Small intestine (tissue), 7 donors: ENCODE measurements around the gene NR6A1. TPM values are rescaled to one million over a fixed set of nuclear protein-coding genes. Genes with fewer than 3 reads are reported as not detected.

Source experiments
- DNase-seq, 2 donors: peaks; one replicate each; pipeline versions ENCODE4 v3.0.0 to v3.0.0-alpha.2; 2013
- FAIRE-seq: peaks from 2 replicates; lab custom pipeline; 2012; peaks lifted over from hg19 to GRCh38; lab: Jason Lieb, UNC
- H3K27ac ChIP-seq, 3 donors: one replicate each; pipeline ENCODE4 v1.5.1; 2013; ENCODE audit warnings: low read length in 2 of 3, mild to moderate bottlenecking in 2 of 3, control low read depth in 1 of 3, inconsistent platforms in 1 of 3, low read depth in 1 of 3, moderate library complexity in 1 of 3
- H3K27me3 ChIP-seq, 3 donors: one replicate each; pipeline ENCODE4 v1.6.1; 2013; ENCODE audit warnings: low read length in 3 of 3, inconsistent platforms in 1 of 3; ENCODE audit not compliant: control insufficient read depth in 3 of 3, insufficient read depth in 3 of 3
- H3K36me3 ChIP-seq, 3 donors: one replicate each; pipeline ENCODE4 v1.6.1; 2013; ENCODE audit warnings: low read length in 3 of 3, inconsistent platforms in 1 of 3, low read depth in 1 of 3, mild to moderate bottlenecking in 1 of 3, moderate library complexity in 1 of 3; ENCODE audit not compliant: control insufficient read depth in 3 of 3, insufficient read depth in 2 of 3
- H3K4me1 ChIP-seq, 3 donors: one replicate each; pipeline ENCODE4 v1.6.1; 2013; ENCODE audit warnings: low read length in 2 of 3, inconsistent platforms in 1 of 3, low read depth in 1 of 3, mild to moderate bottlenecking in 1 of 3, moderate library complexity in 1 of 3; ENCODE audit not compliant: control insufficient read depth in 3 of 3, insufficient read depth in 2 of 3
- H3K4me3 ChIP-seq, 3 donors: one replicate each; pipeline ENCODE4 v1.5.1; 2013; ENCODE audit warnings: low read length in 3 of 3, control low read depth in 1 of 3, inconsistent platforms in 1 of 3, low read depth in 1 of 3, mild to moderate bottlenecking in 1 of 3, moderate library complexity in 1 of 3
- H3K9me3 ChIP-seq, 2 donors: one replicate each; pipeline ENCODE4 v1.6.1; 2013; ENCODE audit warnings: low read depth in 1 of 2, low read length in 1 of 2; ENCODE audit not compliant: control insufficient read depth in 2 of 2, insufficient read depth in 1 of 2
- WGBS, 3 donors: extraction: QIAGEN DNeasy Blood & Tissue Kit; methylation state at CpG; one replicate each; pipeline ENCODE4 v1.1.7; 2013; 5-methylcytosine and 5-hydroxymethylcytosine counted together
- polyA plus RNA-seq, 4 donors: library from polyadenylated mRNA; stranded (reverse) in 3 of 4; unstranded in 1 of 4; fragments of 200-250 nt in 3 of 4; fragments of 120-200 nt in 1 of 4; gene quantifications; one replicate each; pipeline versions ENCODE4 v1.2.1 to v1.2.3, GENCODE V29; 2013
- donor health status: healthy with polysubstance abuse.
- donor health status: control.
- donor health status: control.
- donor health status: Bipolar disorder and iron deficiency.
- donor health status: healthy.

The NR6A1 gene
- polyA plus RNA-seq, 4 donors = 2.3 to 6.0 (median 4.0) TPM

DNA sequence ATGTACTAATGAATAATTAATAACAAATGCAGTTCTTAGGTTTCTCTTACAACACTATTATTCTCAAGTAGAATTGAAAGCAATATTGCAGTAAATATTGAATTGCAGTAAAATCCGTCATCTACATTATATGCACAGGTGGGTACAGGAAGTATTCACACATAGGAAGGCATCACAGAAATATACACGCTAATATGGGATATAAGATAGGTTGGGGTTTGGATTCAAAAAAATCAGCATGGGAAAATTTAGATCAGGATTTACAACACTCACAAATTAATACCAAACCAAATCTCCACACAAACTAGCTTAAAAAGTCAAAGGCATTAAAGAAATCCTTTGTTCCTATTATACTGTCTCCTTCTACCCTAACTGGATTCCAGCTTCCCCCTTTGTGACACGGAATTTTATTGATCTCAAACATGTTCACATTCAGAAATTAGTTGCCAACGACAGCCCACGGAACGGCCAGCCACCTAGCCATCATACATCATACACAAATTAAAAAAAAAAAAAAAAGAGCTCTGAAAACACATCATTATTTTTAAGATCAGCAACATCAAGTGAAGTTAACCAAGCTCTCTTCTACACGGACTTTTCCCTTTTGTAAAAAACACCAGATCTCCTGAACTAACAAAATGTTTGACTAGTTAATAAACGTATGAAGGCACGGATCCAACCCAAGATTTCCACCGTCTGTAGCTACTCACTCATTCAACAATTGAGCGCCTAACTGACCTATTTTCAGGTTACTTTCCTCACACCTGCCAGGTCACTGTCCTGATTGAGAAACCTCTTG, 2.2 kb downstream of the NR6A1 start:
- peak overlapping the region in 2 of 3 donors; percentile 81 to 85 for H3K4me3 ChIP-seq
- peaks cover 0 to 17% (median 0%) of the 10 kb centered on the region in 3 donors for H3K4me1 ChIP-seq
- no peaks in the 10 kb centered on the region for H3K36me3 ChIP-seq
- DNase-seq (no peak), FAIRE-seq (no peak)
- no peaks in the 10 kb centered on the region for H3K9me3 ChIP-seq
- H3K27me3 ChIP-seq = peaks cover 0 to 4% (median 0%) of the 10 kb centered on the region in 3 donors
- 13 to 33% (median 21%) methylated on average over 11 of the region's 11 CpGs for WGBS, 3 donors
- peak overlapping the region; percentile 80 to 91 (median 91) for H3K27ac ChIP-seq

GRCh38 chr9:124768334-124768733, 2.8 kb downstream of the NR6A1 start:
- no peak for DNase-seq
- Histone ChIP-seq H3K4me3 (no peak overlapping the region), H3K27me3 (peaks cover 0 to 4% (median 0%) of the 10 kb centered on the region in 3 donors), H3K4me1 (peaks cover 0 to 17% (median 0%) of the 10 kb centered on the region in 3 donors), H3K9me3 (no peaks in the 10 kb centered on the region), H3K36me3 (no peaks in the 10 kb centered on the region), H3K27ac (no peak overlapping the region)
- 19 to 47% (median 41%) methylated on average over 3 of the region's 3 CpGs for WGBS, 3 donors
- no peak for FAIRE-seq

GRCh38 chr9:124767821-124768220, 3.3 kb downstream of the NR6A1 start:
- DNase-seq (peak in 1 of 2 donors; percentile 40), FAIRE-seq (no peak)
- H3K27me3 ChIP-seq = peaks cover 0 to 4% (median 0%) of the 10 kb centered on the region in 3 donors

GRCh38 chr9:124766815-124767554, 4.1 kb downstream of the NR6A1 start:
- no peaks in the 10 kb centered on the region for H3K9me3 ChIP-seq
- peaks cover 0 to 15% (median 0%) of the 10 kb centered on the region in 3 donors for H3K4me1 ChIP-seq
- WGBS, 3 donors = 24 to 50% (median 37%) methylated on average over 4 of the region's 4 CpGs
- no peaks in the 10 kb centered on the region for H3K36me3 ChIP-seq
- no peak overlapping the region for H3K4me3 ChIP-seq
- H3K27me3 ChIP-seq = peaks cover 0 to 4% (median 0%) of the 10 kb centered on the region in 3 donors
- no peak overlapping the region for H3K27ac ChIP-seq
- FAIRE-seq (no peak), DNase-seq (no peak)

More at GRCh38 chr9:124767821-124768220, 3.3 kb downstream of the NR6A1 start:
- Histone ChIP-seq H3K4me3 (no peak overlapping the region), H3K9me3 (no peaks in the 10 kb centered on the region), H3K27ac (no peak overlapping the region), H3K4me1 (peaks cover 0 to 17% (median 0%) of the 10 kb centered on the region in 3 donors), H3K36me3 (no peaks in the 10 kb centered on the region)
- WGBS, 3 donors = 23 to 47% (median 37%) methylated on average over 2 of the region's 2 CpGs

- FAIRE-seq (no peak), DNase-seq (no peak)
- Histone ChIP-seq H3K4me1 (peaks cover 0 to 11% (median 0%) of the 10 kb centered on the region in 3 donors), H3K4me3 (no peak overlapping the region), H3K9me3 (no peaks in the 10 kb centered on the region), H3K27ac (no peak overlapping the region), H3K27me3 (peaks cover 0 to 4% (median 0%) of the 10 kb centered on the region in 3 donors), H3K36me3 (no peaks in the 10 kb centered on the region)
- WGBS, 3 donors = 82 to 89% (median 86%) methylated on average over 1 of the region's 1 CpG
These were observed 4.8 kb downstream of the NR6A1 start for GRCh38 chr9:124766326-124766725.

DNA sequence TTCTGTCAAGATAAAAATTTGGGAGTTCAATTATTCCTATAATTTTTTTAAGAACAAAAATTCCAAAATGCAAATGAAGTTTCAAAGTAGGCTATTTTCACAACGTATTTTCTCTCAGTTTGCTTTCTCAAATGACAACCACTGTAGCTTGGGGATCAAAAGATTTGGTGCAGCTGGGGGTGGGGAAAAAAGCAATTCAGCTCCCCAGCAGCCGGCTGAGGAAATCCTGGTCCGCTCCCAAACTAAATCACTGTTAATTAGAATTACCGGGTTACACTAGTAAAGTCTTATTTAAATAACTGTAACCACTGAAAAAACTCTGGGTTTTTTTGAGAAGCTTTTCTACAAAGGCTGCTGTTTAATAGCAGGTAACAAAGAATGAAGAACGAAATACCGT, 5.7 kb downstream of the NR6A1 start:
- FAIRE-seq = no peak
- Histone ChIP-seq H3K4me3 (no peak overlapping the region), H3K36me3 (no peaks in the 10 kb centered on the region), H3K9me3 (no peaks in the 10 kb centered on the region), H3K27ac (no peak overlapping the region), H3K4me1 (peaks cover 0 to 11% (median 0%) of the 10 kb centered on the region in 3 donors), H3K27me3 (peaks cover 0 to 4% (median 0%) of the 10 kb centered on the region in 3 donors)
- 73 to 85% (median 78%) methylated on average over 6 of the region's 6 CpGs for WGBS, 3 donors
- DNase-seq = no peak

- DNase-seq (peak; percentile 28 to 46), FAIRE-seq (no peak)
- H3K27me3 ChIP-seq = no peaks in the 10 kb centered on the region
- H3K36me3 ChIP-seq = no peaks in the 10 kb centered on the region
- H3K27ac ChIP-seq = no peak overlapping the region
- no peaks in the 10 kb centered on the region for H3K9me3 ChIP-seq
- no peak overlapping the region for H3K4me3 ChIP-seq
- H3K4me1 ChIP-seq = peaks cover 0 to 11% (median 0%) of the 10 kb centered on the region in 3 donors
- 62 to 73% (median 72%) methylated on average over 6 of the region's 6 CpGs for WGBS, 3 donors
These were observed 6.2 kb downstream of the NR6A1 start for GRCh38 chr9:124764774-124765438.

- H3K27me3 ChIP-seq = no peaks in the 10 kb centered on the region
- H3K36me3 ChIP-seq = no peaks in the 10 kb centered on the region
- H3K27ac ChIP-seq = no peak overlapping the region
- WGBS, 3 donors = 81 to 94% (median 86%) methylated on average over 3 of the region's 3 CpGs
- no peak for DNase-seq
- no peaks in the 10 kb centered on the region for H3K9me3 ChIP-seq
- no peak overlapping the region for H3K4me3 ChIP-seq
- no peak for FAIRE-seq
- no peaks in the 10 kb centered on the region for H3K4me1 ChIP-seq
These were observed 8.5 kb downstream of the NR6A1 start for GRCh38 chr9:124762633-124763032.
